ENCODE results near the gene TMED9. TPM values are rescaled to one million over a fixed set of nuclear protein-coding genes. Genes with fewer than 3 reads are reported as not detected.

Gene TMED9
- total and polyA plus RNA-seq, 2 experiments from 2014 or later = 146 to 317 TPM

Other genes starting within 250 kb of the TMED9 start
- 163 and 198 TPM in 2 replicates for gene LMAN2, start 240.5 kb upstream of the TMED9 start, total RNA-seq
- 213 and 261 TPM in 2 replicates for gene LMAN2, start 240.5 kb upstream of the TMED9 start, polyA plus RNA-seq
- gene RGS14, start 234.3 kb upstream of the TMED9 start, total RNA-seq = 68.1 and 139 TPM in 2 replicates
- 33.6 and 76.5 TPM in 2 replicates for gene RGS14, start 234.3 kb upstream of the TMED9 start, polyA plus RNA-seq
- not detected in 2 replicates for gene SLC34A1, start 207.8 kb upstream of the TMED9 start, total RNA-seq
- gene SLC34A1, start 207.8 kb upstream of the TMED9 start, polyA plus RNA-seq = not detected in 2 replicates
- not detected in 2 replicates for gene PFN3, start 191.5 kb upstream of the TMED9 start, total RNA-seq
- gene PFN3, start 191.5 kb upstream of the TMED9 start, polyA plus RNA-seq = not detected in 2 replicates
- gene F12, start 182.6 kb upstream of the TMED9 start, total RNA-seq = 3.4 and 4.6 TPM in 2 replicates
- 5.0 and 13.6 TPM in 2 replicates for gene F12, start 182.6 kb upstream of the TMED9 start, polyA plus RNA-seq
- gene GRK6, start 165.5 kb upstream of the TMED9 start, total RNA-seq = 43.7 and 62.1 TPM in 2 replicates
- gene GRK6, start 165.5 kb upstream of the TMED9 start, polyA plus RNA-seq = 39.6 and 62.0 TPM in 2 replicates
- 26.4 and 29.0 TPM in 2 replicates for gene PRR7, start 145.4 kb upstream of the TMED9 start, total RNA-seq
- 27.1 and 29.2 TPM in 2 replicates for gene PRR7, start 145.4 kb upstream of the TMED9 start, polyA plus RNA-seq
- 258 and 295 TPM in 2 replicates for gene DBN1, start 118.6 kb upstream of the TMED9 start, total RNA-seq
- 147 and 185 TPM in 2 replicates for gene DBN1, start 118.6 kb upstream of the TMED9 start, polyA plus RNA-seq
- gene PDLIM7, start 94.6 kb upstream of the TMED9 start, total RNA-seq = 165 and 255 TPM in 2 replicates
- gene PDLIM7, start 94.6 kb upstream of the TMED9 start, polyA plus RNA-seq = 328 and 537 TPM in 2 replicates
- gene DOK3, start 82.4 kb upstream of the TMED9 start, total RNA-seq = 2.4 and 6.0 TPM in 2 replicates
- 0.95 and 3.7 TPM in 2 replicates for gene DOK3, start 82.4 kb upstream of the TMED9 start, polyA plus RNA-seq
- 183 and 223 TPM in 2 replicates for gene DDX41, start 75.2 kb upstream of the TMED9 start, total RNA-seq
- gene DDX41, start 75.2 kb upstream of the TMED9 start, polyA plus RNA-seq = 107 and 109 TPM in 2 replicates
- gene FAM193B, start 37.6 kb upstream of the TMED9 start, total RNA-seq = 62.2 and 80.9 TPM in 2 replicates
- 67.4 and 80.2 TPM in 2 replicates for gene FAM193B, start 37.6 kb upstream of the TMED9 start, polyA plus RNA-seq
- gene B4GALT7, start 7.9 kb downstream of the TMED9 start, total RNA-seq = 29.0 and 44.3 TPM in 2 replicates
- 31.6 and 42.3 TPM in 2 replicates for gene B4GALT7, start 7.9 kb downstream of the TMED9 start, polyA plus RNA-seq
- gene FAM153A, start 190.7 kb downstream of the TMED9 start, total RNA-seq = 3.7 and 12.6 TPM in 2 replicates
- gene FAM153A, start 190.7 kb downstream of the TMED9 start, polyA plus RNA-seq = 6.6 and 12.2 TPM in 2 replicates